ENCODE data around the gene RBP2.

Gene RBP2

DNA sequence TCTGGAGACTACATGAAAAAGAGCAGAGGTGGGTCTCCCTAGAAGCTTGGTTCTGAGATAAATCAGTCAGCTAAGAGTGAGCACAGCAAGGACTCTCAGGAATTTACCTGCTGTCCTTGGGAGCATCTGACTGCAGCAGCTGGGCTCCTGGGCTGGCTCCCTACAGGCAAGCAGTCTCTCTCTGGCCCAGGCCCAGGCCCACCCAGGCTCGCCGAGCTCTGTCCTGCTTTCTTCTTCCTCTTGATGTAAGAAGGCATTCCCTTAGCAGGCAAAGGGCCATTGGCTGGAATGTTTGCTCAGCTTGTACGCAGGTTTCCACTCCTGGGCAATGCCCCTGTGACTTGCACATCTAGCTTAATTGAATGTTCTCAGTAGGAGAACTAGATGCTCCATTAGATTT is 4.3 kb upstream of the RBP2 start:
- no peak for DNase-seq

DNA sequence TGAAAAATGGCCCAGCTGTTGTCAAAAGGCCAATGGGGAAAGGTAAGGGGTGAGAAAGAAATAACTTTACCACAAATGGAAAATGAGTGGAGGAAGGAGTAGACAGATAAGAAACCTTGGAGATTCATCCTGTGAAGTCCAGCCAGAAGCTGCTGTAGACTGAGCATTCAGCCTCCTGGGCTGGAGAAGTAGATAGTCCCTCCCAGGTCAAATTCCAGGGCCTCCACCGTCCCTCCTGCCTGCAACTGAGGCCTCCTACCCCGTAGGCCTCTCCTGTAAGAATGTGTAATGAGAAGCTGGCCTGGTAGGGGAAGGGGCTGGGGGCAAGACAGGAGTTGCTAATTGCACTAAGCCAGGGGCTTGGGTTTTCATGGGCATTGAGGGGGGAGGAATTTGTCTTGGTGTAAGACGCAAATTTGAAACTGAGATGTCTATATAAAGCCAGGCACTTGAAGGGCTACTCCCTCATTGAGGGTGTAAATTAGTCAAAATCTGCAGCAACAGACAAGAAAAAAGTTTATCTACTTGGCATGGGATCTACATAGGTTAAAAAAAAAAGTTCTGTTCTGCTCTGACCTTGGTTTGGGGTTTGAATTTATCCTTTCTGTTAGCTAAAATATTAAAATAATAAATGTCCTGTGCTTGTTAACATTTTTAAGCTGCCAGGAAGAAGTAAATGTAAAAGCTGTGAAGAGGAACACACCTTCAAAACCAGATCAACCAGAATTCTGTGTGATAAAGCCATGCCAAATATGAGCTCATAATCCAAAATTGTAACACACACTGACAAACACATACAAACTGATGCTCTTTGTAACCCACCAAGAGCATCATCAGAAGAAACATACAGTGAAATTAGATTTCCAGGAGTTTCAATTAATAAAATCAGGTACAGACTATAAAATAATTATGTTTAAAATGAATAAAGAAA is 1.7 kb upstream of the RBP2 start:
- DNase-seq = peak; percentile 33

DNA sequence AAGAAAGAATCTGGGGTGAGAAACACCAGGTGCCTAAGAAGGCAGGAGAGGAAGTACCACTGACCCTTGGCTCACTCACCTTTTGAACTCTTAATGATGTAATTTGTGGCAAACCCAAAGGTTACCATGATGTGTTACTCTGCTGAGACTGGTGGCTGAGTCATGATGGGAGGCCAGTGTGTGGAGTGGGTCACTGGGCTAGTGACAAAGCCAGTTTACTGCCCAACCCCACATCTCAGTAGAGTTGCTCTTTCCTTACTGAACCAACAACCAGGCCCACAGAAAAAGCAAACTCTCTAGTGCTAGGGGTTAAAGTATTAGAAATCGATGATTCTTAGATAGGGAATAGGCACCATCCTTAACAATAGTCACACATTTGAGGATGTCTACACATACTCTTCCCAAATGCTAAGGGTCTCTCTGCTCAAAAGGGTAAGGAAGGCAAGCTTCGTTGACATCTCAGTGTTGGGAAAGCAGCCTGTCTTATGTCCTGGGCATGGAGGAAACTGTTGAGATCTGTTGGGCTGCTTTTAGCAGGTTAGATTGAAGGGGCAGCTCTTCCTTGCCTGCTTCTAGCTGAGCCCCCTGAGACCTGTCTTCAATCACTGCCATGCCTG is 3.1 kb downstream of the RBP2 start:
- no peak for DNase-seq

DNA sequence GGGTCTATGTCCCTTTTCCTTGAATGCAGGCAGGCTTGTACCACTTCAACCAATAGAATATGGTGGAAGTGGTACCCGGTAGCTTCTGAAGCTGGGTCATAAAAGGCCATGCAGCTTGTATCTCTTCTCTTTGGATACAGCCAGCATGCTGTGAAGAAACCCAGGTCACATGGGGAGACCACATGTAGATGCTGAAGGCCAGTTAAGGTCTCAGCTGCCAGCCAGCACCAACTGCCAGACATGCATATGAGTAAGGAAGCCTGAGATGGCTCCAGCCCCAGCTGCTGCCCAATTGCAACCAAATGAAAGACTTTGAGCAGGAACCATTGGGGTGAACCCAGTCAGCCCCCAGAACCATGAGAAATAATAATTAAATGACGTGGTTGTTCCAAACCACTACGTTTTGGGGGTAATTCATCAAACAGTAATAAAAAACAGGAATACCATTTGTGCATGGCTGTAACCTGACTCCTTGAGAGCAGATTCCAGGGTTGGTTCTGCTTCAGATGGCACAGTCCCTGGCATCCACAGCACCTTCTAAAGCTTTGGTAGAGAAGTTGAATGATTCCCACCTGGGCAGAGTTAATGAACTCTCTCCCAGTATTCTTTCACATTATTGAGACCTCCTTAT is 3.8 kb downstream of the RBP2 start:
- DNase-seq = no peak

DNA sequence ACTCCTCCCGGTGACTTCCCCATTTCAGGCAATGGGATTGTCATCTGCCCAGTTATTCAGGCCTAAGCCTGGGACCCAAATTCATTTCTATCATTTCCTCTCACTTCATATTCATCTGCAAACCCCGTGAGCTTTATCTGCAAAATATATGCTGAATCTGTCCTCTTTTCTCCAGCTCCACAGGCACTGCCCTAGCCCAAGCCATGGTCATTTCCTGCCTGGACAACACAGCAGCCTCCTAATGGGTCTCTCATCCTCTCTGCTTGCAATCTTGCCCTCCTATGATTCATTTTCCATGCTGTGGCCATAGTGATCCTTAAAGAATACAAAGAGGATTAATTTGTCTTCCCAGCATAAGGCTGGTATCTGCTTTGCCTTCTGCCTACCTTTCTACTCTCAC is 6.1 kb downstream of the RBP2 start:
- no peak for DNase-seq

GRCh38 chr3:139468399-139468798 is 7.9 kb downstream of the RBP2 start:
- peak; percentile 36 for DNase-seq

DNA sequence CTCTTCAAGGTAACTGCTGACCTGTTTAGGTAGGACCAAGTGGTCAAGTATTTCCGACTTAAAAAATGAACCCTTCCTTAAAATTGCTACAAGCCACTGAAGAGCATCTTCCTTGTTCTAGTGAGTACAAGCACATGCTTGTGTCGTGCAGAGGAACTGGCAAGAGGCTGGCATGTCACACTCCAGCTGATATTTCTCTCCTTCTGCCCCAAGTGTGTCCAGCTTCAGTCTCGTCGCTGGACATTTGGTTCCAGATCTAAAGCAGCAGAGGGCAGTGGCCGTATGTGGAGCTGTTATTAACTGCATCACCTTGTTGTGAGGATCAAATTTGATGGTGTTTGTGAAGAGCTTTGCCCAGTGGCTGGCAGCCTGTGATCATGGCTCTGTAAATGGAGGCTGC is 10.0 kb downstream of the RBP2 start:
- DNase-seq = no peak

- DNase-seq = no peak
Measured at GRCh38 chr3:139465636-139466035, 10.7 kb downstream of the RBP2 start.

DNA sequence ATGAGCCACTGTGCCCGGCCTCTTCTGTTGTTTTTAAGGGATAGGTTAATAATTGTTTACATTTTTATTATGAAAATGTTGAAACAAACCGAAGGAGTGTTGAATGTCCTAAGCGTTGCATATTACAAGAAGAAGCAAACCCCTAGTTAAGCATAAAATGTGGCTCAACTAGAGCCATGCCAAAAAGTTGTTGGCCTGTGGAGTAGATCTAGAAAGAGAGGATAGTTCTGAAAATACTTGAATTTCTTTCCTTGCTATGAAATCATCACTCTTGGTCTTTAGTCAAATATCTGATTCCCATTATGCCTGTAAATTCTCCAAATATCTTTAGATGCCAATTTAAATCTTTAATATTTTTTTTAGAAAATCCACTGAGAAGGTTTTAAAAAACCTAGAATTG is 12.8 kb downstream of the RBP2 start:
- DNase-seq = no peak

DNA sequence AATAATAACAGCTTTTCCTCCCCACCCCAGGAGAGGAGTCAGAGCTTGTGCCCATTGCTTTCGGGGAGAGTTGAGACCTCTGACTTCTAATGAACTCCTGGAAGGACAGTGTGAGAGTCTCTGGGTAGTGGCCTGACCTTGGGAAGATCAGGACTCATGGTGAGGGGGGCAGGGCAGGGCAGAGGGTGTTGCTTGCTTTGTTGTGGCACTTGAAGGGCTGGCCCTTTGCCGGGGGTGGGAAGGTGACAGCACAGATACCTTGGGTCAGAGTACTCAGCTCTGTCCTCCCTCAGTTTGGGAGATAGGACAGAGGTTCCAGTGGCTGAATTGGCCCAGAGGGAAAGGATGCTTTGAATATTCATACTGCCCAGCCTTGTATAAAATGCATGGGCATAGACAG is 15.8 kb downstream of the RBP2 start:
- DNase-seq = no peak

DNA sequence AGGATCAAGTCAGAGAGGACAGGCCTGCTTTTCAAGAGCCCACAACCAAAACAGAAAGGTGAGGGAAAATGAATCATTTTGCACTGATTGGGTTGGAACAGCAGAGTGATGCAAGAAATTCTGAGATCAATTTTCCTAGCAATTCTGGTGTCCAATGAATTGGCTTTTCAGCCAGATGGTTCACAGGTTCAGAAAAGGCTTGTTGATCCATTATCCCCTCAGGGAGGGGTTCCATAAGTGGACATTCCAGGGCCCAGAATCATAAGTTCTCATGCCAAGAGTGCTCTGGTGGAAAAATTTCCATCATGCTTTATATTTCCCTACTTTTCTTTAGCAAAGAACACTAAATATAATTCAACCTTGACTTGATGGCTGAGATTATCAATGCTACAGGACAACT is 16.2 kb downstream of the RBP2 start:
- no peak for DNase-seq

DNA sequence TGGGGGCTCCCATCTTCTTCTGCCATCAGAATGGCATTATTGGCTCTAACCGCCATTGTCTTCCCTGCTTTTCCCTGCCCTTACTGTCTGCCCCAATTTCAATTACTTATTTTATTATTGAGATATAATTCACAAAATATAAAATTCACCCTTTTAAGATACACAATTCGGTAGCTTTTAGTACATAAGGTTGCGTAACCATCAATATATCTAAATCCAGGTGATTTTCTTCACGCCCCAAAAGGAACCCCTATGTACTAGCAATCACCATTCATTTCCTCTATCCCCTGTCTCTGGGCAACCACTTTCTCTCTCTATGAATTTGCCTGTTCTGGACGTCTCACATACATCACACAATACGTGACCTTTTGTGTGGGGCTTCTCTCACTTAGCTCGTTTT is 18.0 kb downstream of the RBP2 start:
- no peak for DNase-seq

DNA sequence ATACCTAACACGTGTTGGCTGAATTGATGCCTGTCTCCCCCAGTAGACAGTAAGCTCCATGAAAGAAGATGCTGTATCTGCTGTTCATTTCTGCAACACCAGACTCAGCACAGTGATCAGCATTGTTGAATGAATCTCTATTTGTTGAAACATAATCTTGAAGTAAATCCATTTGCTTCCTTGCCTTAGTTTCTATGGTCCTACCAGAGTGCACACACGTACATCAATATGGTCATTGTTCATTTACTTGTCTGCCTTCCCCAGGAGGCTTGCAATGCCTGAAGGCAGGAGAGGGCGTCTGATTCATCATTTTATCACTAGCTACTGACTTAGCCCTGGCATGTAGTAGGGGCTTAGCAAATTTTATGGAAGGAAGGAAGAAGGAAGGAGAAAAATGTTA is 19.2 kb downstream of the RBP2 start:
- no peak for DNase-seq

DNA sequence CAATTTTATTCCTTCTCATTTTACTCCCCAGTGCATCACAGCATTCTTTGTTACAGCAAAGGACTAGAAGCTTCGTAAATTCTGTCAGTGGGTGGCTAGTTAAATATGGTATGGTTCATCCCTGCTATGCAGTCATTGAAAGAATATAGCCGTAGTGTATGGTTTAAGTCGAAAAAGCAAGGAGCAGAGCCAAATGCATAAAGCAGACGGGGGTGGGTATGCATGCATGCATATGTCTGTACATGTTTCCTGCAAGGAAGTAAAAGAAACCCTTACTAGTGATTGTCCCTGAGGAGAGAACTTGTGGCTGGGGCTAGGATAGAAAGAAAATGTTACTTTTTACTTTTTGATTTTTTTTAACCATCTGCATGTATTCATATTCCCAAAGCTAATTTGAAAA is 19.9 kb downstream of the RBP2 start:
- no peak for DNase-seq

DNA sequence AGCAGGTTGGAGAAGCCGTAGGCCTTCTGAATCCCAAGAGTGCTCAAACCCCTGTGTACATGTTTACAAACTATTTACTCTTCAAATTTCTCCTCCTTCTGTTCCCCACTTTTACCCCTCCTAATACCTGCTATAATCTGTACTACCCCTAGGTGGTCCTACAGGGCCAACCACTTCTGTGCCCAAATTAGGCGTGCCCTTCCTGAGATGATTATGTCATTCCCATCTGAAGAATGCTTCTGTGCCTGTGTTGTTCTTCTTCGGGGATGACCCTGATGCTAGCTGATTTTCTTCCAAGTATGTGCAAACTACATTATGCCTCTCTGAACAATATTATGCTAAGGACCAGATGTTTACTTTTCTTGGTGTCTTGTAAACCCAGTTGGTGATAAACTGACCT is 20.5 kb downstream of the RBP2 start:
- DNase-seq = no peak

DNA sequence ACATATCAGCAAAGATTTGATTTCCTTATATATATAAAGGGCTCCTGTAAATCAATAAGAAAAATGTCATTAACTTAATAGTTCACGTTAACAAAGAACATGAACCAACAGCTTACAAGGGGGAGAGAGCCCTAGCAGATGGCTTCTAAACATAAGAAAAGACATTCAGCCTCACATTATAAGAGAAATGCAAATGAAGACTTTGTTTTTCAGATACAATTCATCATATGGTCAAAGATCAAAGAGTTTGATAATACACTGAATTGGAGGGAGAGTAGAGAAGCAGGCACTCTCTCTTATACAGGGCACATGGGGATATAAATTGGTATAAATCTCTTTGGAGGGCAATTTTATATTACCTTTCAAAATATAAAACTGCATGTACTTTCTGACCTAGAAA is 21.1 kb downstream of the RBP2 start:
- DNase-seq = no peak

DNA sequence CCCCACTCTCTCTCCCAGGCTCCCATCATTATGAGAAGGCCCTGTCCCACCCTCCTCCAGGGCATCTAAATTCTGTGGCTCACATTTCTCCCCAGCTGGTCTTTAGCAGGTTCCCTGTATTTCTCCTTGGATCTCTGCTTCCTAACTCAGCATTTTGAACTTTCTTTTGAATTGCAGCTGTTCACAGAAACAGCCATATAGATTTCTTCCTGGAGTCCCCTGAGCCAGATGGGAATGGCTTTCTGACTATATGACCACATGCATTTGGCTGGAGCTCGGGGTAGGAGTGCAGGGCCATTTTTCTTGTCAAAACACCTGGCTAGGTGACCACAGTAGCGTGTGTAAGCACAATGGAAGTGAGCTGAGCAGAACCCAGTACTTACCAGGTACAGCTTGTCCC is 22.0 kb downstream of the RBP2 start:
- no peak for DNase-seq

DNA sequence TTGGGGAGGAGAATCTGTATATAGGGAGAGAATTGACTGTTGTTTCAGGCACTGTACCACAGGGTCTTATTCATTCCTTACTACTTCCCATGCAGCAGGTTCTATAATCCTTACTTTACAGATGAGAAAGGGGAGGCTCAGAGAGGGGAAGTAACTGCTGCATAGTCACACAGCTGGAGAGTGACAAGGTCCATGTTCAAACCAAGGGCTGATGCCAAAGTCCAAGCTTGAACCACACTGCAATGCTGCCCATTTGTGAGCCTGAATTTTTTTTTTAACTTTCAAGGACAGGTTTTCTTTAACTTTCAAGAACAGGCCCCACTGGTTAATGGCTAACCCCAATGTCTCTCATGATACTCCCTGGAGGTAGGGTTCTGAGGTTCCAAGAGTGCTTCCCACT is 26.2 kb downstream of the RBP2 start:
- no peak for DNase-seq

GRCh38 chr3:139449566-139449965 is 26.8 kb downstream of the RBP2 start:
- no peak for DNase-seq

DNA sequence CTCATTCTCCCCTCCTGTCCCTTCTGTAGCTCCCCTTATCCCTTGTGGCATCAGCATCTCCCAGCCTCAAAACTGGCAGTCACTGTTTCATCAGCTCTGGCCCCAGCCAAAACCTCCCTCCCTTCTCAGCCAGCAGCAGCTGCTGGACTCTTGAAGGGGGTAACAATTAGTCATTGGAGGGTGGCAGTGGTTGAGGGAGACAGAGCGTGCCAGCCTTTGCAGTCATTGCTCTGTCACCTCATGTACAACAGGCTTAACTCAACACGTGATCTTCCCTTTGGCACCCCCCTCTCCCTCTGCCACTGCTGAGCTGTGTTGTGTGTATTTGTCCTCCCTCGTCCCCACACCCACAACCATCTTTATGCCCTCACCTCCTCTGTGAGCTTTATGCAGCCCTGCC is 28.2 kb downstream of the RBP2 start:
- peak; percentile 31 for DNase-seq

- no peak for DNase-seq
Measured at GRCh38 chr3:139447486-139447885, 28.8 kb downstream of the RBP2 start.

DNA sequence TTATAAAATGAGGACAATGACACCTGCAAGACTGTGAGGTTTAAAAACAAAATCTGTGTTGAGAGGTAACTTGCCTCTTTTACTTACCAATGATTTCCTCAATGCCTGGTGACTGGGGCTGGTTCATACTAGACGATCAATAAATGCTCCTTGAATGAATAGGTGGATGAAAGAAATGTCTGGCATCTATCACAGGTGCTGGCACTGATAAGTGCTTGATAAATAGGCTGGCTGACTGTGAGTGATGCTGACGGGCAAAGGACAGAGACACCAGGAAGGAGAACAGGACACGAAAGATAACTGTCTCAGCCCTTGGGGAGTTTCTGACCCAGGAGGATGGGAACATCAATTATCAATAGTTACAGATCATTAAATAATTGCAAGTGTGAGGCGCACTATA is 31.9 kb downstream of the RBP2 start:
- no peak for DNase-seq

DNA sequence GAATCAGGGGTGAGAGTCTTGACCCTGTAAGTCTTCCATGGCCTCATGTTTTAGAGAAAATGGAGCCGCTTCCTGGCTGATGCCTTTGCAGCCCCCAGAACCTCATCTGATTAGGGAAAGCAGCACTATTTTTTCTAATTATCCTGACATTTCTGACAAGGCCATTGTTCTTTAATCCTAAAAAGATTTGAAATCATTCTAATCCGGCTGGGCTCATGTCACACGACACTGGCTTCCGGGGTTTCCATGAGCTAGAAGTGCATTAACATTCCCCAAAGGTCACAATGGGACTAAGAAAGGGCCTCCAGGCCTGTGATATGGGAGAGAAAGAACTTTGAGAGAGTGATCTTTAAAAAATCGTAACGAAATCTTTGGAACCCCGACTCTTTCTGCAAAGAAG is 33.1 kb downstream of the RBP2 start:
- DNase-seq = no peak

DNA sequence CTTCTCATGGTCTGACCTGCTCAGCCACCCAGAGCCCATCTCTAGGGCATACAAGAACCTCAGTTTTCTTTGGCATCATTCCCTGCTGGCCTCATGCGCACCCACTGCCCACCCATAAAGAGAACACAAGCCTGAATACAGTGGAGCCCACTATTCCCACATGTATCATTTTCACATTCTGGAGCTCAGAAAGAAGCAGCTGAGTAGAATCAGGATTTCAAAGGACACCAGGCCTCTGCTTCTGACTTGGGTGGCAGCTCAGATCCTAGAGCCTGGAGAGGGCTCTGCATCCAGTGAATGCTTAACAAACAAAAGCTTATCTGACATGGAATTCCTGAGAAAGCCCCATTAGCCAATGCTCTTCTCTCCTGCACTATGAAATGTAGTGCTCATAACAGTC is 34.7 kb downstream of the RBP2 start:
- DNase-seq = no peak
